Measurements from ENCODE around the gene ARHGAP8. TPM values are rescaled to one million over a fixed set of nuclear protein-coding genes. Genes with fewer than 3 reads are reported as not detected.

ARHGAP8 gene
- total and polyA plus RNA-seq, 2 of the 13 experiments (the other 11 are each of a cell fraction or from before 2014, with no cell fraction given): 0.07 TPM; not detected in 1

DNA sequence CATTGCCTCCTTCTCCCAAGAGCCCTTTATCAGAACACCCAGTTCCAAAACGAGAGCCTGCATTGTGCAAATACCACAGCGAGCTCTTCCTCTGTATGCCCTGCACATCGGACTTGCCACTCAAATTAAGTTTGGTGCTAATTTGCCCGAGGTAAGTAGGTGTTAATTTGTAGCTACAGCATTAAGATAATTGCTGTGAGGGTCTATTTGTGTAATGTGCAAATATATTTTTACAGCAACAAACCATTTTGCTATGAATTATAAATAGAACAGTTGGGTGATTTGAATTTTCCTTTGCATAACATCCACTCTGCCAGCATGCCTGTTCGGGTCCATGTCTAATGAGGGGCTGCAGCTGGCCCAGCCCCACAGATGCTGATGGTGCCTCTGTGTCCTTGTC, 8.1 kb downstream of the ARHGAP8 start:
- H2AFZ ChIP-seq (ENCODE audit: low read length): no peak overlapping the region
- no TSS peak for BruUV-seq (replicated peaks)
- H3K27ac ChIP-seq (ENCODE audit: extremely low read length, insufficient read depth, low read length): no peak overlapping the region
- no peak overlapping the region for H3K9ac ChIP-seq (ENCODE audit: insufficient read depth, low read depth, low read length)
- H3K4me3 ChIP-seq (replicated peaks in 1 of 3; ENCODE audit: insufficient read depth in 1 of 3, low read depth in 2 of 3, low read length in 3 of 3): no peak overlapping the region
- TF ChIP-seq ONECUT2 (CRISPR knock-in tag; IDR thresholded peaks at IDR 0.05) (no peak), MLLT10 (CRISPR knock-in tag; IDR thresholded peaks at IDR 0.05) (no peak), ATF7-NPFF (CRISPR knock-in tag; IDR thresholded peaks at IDR 0.05; ENCODE audit: low read depth) (no peak), PCBP1 (IDR thresholded peaks at IDR 0.05; ENCODE audit: borderline replicate concordance, low read depth, low read length) (no peak), ZNF713 (CRISPR knock-in tag; IDR thresholded peaks at IDR 0.05) (no peak), MAF1 (CRISPR knock-in tag; IDR thresholded peaks at IDR 0.05; ENCODE audit: borderline replicate concordance) (no peak), TSC22D2 (CRISPR knock-in tag; IDR thresholded peaks at IDR 0.05; ENCODE audit: borderline replicate concordance) (no peak), ZFYVE20 (CRISPR knock-in tag; IDR thresholded peaks at IDR 0.05; ENCODE audit: borderline replicate concordance, low read depth) (no peak), KMT2A (CRISPR knock-in tag; IDR thresholded peaks at IDR 0.05) (no peak), JUND (CRISPR knock-in tag; IDR thresholded peaks at IDR 0.05) (no peak), ZNF3 (CRISPR knock-in tag; IDR thresholded peaks at IDR 0.05) (no peak), CAMTA2 (CRISPR knock-in tag; IDR thresholded peaks at IDR 0.05; ENCODE audit: borderline replicate concordance) (no peak), ZNF549 (CRISPR knock-in tag; IDR thresholded peaks at IDR 0.05) (no peak)
- TF ChIP-seq, protein P1, sequence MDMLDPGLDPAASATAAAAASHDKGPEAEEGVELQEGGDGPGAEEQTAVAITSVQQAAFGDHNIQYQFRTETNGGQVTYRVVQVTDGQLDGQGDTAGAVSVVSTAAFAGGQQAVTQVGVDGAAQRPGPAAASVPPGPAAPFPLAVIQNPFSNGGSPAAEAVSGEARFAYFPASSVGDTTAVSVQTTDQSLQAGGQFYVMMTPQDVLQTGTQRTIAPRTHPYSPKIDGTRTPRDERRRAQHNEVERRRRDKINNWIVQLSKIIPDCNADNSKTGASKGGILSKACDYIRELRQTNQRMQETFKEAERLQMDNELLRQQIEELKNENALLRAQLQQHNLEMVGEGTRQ (IDR thresholded peaks at IDR 0.05; ENCODE audit: low read depth, low read length): no peak
- TF ChIP-seq, protein P1 (CRISPR knock-in tag; IDR thresholded peaks at IDR 0.05; ENCODE audit: borderline replicate concordance): no peak
- DNase-seq (ENCODE audit: low spot score) (no peak), ATAC-seq (no peak), FAIRE-seq (no peak)
- no peaks in the 10 kb centered on the region for H3K36me3 ChIP-seq (replicated peaks in 1 of 2; ENCODE audit: control insufficient read depth in 1 of 2, insufficient read depth in 2 of 2, low read length in 2 of 2)
- H4K20me1 ChIP-seq (ENCODE audit: insufficient read depth, low read length): no peaks in the 10 kb centered on the region
- no peaks in the 10 kb centered on the region for H3K9me3 ChIP-seq (ENCODE audit: low read length)
- 10% methylated on average over 5 of the region's 5 CpGs for WGBS (ENCODE audit: low lambda C conversion rate)
- H3K27me3 ChIP-seq (ENCODE audit: control insufficient read depth in 1 of 2, insufficient read depth in 2 of 2, low read length in 2 of 2): peaks cover 0 to 18% of the 10 kb centered on the region in 2 experiments; a peak in 3 of 5 replicates
- in situ Hi-C loops (cut with HindIII; ENCODE audit: extremely low pct_ligation_motif_present, low pct_unique_long_range_greater_than_20kb) (no loop called here), intact Hi-C loops (cut with micrococcal nuclease; ENCODE audit: unreplicated experiment) (no loop called here)
- ChIA-PET POLR2A (no interaction called here), CTCF (ENCODE audit: low intra/inter-chr PET ratio, low total read pairs) (no interaction called here)
- H3K4me1 ChIP-seq (ENCODE audit: insufficient read depth, low read length): no peaks in the 10 kb centered on the region
- H3K4me2 ChIP-seq (ENCODE audit: low read depth, low read length): no peak overlapping the region
- no peaks in the 10 kb centered on the region for H3K79me2 ChIP-seq (ENCODE audit: insufficient read depth, low read length)
